Measurements from ENCODE around the gene ANXA3.

DNA sequence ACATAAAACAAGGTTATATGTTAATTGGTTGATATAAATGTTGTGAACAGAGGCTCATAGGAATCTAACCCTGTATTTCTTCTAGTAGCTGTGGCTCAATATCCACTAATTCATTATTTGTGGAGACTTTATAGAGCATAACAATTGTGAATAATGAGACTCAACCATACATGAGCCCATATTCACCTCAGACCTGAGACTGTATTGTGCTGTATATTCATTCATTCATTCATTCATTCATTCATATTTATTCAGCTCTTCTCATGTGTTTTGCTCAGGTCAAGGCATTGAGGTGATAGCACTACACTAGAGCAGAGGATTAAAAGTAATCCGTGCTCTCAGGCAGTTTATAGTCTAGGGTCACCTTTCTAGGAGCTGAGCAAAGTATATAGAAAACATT lies 24.5 kb upstream of the ANXA3 start:
- TF ChIP-seq, protein P1, sequence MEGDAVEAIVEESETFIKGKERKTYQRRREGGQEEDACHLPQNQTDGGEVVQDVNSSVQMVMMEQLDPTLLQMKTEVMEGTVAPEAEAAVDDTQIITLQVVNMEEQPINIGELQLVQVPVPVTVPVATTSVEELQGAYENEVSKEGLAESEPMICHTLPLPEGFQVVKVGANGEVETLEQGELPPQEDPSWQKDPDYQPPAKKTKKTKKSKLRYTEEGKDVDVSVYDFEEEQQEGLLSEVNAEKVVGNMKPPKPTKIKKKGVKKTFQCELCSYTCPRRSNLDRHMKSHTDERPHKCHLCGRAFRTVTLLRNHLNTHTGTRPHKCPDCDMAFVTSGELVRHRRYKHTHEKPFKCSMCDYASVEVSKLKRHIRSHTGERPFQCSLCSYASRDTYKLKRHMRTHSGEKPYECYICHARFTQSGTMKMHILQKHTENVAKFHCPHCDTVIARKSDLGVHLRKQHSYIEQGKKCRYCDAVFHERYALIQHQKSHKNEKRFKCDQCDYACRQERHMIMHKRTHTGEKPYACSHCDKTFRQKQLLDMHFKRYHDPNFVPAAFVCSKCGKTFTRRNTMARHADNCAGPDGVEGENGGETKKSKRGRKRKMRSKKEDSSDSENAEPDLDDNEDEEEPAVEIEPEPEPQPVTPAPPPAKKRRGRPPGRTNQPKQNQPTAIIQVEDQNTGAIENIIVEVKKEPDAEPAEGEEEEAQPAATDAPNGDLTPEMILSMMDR (IDR thresholded peaks at IDR 0.05): no peak
- TF ChIP-seq POLR2AphosphoS5 (IDR thresholded peaks at IDR 0.05) (no peak), POLR2A (IDR thresholded peaks at IDR 0.05) (no peak)

All from gastroesophageal sphincter (tissue), 3 donors.